ENCODE measurements around the gene ADGRL3.

- no peak for TF ChIP-seq CTCF (tag by site-specific recombination; IDR thresholded peaks at IDR 0.05)
- TF ChIP-seq, protein P1, sequence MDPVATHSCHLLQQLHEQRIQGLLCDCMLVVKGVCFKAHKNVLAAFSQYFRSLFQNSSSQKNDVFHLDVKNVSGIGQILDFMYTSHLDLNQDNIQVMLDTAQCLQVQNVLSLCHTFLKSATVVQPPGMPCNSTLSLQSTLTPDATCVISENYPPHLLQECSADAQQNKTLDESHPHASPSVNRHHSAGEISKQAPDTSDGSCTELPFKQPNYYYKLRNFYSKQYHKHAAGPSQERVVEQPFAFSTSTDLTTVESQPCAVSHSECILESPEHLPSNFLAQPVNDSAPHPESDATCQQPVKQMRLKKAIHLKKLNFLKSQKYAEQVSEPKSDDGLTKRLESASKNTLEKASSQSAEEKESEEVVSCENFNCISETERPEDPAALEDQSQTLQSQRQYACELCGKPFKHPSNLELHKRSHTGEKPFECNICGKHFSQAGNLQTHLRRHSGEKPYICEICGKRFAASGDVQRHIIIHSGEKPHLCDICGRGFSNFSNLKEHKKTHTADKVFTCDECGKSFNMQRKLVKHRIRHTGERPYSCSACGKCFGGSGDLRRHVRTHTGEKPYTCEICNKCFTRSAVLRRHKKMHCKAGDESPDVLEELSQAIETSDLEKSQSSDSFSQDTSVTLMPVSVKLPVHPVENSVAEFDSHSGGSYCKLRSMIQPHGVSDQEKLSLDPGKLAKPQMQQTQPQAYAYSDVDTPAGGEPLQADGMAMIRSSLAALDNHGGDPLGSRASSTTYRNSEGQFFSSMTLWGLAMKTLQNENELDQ (tag by site-specific recombination; IDR thresholded peaks at IDR 0.05; ENCODE audit: low read depth) = no peak
- no peak for TF ChIP-seq ZNF548 (tag by site-specific recombination; IDR thresholded peaks at IDR 0.05)
- TF ChIP-seq ZBTB44 (tag by site-specific recombination; IDR thresholded peaks at IDR 0.05) = no peak
- no peak for TF ChIP-seq KLF9 (tag by site-specific recombination; IDR thresholded peaks at IDR 0.05; ENCODE audit: low read depth)
- TF ChIP-seq, protein P2, sequence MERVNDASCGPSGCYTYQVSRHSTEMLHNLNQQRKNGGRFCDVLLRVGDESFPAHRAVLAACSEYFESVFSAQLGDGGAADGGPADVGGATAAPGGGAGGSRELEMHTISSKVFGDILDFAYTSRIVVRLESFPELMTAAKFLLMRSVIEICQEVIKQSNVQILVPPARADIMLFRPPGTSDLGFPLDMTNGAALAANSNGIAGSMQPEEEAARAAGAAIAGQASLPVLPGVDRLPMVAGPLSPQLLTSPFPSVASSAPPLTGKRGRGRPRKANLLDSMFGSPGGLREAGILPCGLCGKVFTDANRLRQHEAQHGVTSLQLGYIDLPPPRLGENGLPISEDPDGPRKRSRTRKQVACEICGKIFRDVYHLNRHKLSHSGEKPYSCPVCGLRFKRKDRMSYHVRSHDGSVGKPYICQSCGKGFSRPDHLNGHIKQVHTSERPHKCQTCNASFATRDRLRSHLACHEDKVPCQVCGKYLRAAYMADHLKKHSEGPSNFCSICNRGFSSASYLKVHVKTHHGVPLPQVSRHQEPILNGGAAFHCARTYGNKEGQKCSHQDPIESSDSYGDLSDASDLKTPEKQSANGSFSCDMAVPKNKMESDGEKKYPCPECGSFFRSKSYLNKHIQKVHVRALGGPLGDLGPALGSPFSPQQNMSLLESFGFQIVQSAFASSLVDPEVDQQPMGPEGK (tag by site-specific recombination; IDR thresholded peaks at IDR 0.05) = no peak
- TF ChIP-seq ZNF274 (IDR thresholded peaks at IDR 0.05; ENCODE audit: low read length) = no peak
- TF ChIP-seq ZNF274 (tag by site-specific recombination; IDR thresholded peaks at IDR 0.05; ENCODE audit: borderline replicate concordance) = no peak
These were observed 73.1 kb downstream of the ADGRL3 start for GRCh38 chr4:61273233-61273632.

Measured in HEK293 (cell line).